ENCODE results near the gene CPSF4L. TPM values are rescaled to one million over a fixed set of nuclear protein-coding genes. Genes with fewer than 3 reads are reported as not detected.
A peak's percentile ranks its signal among the peaks of the same experiment; 100 is the strongest.

CPSF4L gene
- total and polyA plus RNA-seq, 2 of the 13 experiments (the other 11 are each of a cell fraction or from before 2014, with no cell fraction given), result 0.73 to 1.6 TPM

DNA sequence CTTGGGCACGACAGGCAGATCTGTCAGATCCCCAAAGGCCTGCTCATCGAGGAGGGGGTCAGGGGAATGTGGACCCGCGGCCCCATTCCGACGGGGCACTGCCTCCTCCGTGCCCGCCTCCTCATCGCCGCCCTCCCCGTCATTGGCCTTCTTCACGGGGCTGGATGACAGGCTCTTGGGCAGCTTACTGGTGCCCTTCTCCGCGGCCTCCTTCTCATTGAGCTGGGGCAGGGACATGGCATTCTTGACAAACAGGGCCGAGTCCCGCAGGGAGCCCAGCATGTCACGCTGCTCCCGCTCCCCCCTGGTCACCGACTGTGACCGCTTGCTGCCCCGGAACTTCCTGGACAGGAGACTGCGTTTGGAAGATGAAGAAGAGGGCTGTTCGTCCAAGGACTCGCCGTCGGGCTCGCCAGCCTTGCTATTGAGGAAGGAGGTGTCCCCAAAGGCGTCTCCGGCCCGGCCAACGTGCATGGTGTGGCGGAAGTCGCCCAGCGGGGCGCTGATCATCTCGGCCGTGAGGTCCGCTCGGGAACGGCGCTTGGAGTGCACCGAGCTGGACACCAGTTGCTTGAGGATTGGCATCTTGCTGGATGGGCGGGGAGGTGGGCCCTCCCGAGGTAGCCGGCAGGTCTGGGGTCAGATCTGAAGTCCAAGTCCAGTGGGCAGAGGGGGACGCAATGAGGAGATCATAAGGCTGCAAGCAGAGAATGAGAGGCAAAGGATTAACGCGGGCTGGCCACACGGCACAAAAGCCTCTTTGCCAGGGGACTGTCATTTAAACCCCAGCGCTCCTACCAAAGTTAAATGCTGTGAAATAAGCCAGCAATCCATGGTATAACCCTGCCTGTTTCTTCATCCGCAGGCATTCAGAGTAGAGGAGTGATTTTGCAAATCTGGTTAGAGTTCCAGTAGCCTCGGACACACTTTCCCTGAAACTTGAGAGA, 24.5 kb upstream of the CPSF4L start:
- peaks cover 32% of the 10 kb centered on the region for H3K79me2 ChIP-seq (ENCODE audit: insufficient read depth, low read length)
- no peak for ATAC-seq
- no TSS peak for BruUV-seq (replicated peaks)
- no peak overlapping the region for H3K9ac ChIP-seq (ENCODE audit: insufficient read depth, low read depth, low read length)
- no peak overlapping the region for H3K27ac ChIP-seq (ENCODE audit: extremely low read length, insufficient read depth, low read length)
- H3K4me2 ChIP-seq (ENCODE audit: low read depth, low read length), result no peak overlapping the region
- peaks cover 23 to 36% of the 10 kb centered on the region in 2 experiments for H3K36me3 ChIP-seq (replicated peaks in 1 of 2; ENCODE audit: control insufficient read depth in 1 of 2, insufficient read depth in 2 of 2, low read length in 2 of 2)
- H3K4me3 ChIP-seq (replicated peaks in 1 of 3; ENCODE audit: insufficient read depth in 1 of 3, low read depth in 2 of 3, low read length in 3 of 3), result no peak overlapping the region
- H3K27me3 ChIP-seq (ENCODE audit: control insufficient read depth in 1 of 2, insufficient read depth in 2 of 2, low read length in 2 of 2), result no peaks in the 10 kb centered on the region
- 96% methylated on average over 52 of the region's 52 CpGs for WGBS (ENCODE audit: low lambda C conversion rate)
- no peak overlapping the region for H2AFZ ChIP-seq (ENCODE audit: low read length)
- FAIRE-seq, result no peak
- in situ Hi-C loops (cut with HindIII; ENCODE audit: extremely low pct_ligation_motif_present, low pct_unique_long_range_greater_than_20kb), result loop anchor here (25.0 kb wide), 1 partner anchor 1151 kb away; the partner anchor contains the start of gene GPRC5C
- H3K9me3 ChIP-seq (ENCODE audit: low read length), result no peaks in the 10 kb centered on the region
- intact Hi-C loops (cut with micrococcal nuclease; ENCODE audit: unreplicated experiment), result no loop called here
- peaks cover 48% of the 10 kb centered on the region for H3K4me1 ChIP-seq (ENCODE audit: insufficient read depth, low read length)
- no peak for DNase-seq (ENCODE audit: low spot score)
- ChIA-PET POLR2A (interaction anchor here (4.0 kb wide), 1 partner anchor 24 kb away, joined by 45 read pairs; the partner anchor contains the start of gene CPSF4L), CTCF (ENCODE audit: low intra/inter-chr PET ratio, low total read pairs) (no interaction called here)
- peaks cover 24% of the 10 kb centered on the region; the same call in 1 of the 2 replicates for H4K20me1 ChIP-seq (ENCODE audit: insufficient read depth, low read length)
- TF ChIP-seq AGO2 (optimal IDR thresholded peaks at IDR 0.05; ENCODE audit: low read depth, low read length) (peak; percentile 61), ZBTB38 (CRISPR knock-in tag; IDR thresholded peaks at IDR 0.05) (0 out of 2 replicates have a peak, but pooled peaks have one; percentile 19), CCAR2 (optimal IDR thresholded peaks at IDR 0.05; ENCODE audit: low read depth, low read length) (no peak), SUZ12 (IDR thresholded peaks at IDR 0.05; ENCODE audit: low read depth, low read length) (no peak), ZBTB21 (CRISPR knock-in tag; IDR thresholded peaks at IDR 0.05) (no peak), ISX (CRISPR knock-in tag; conservative IDR thresholded peaks at IDR 0.05) (no peak), KMT2A (CRISPR knock-in tag; IDR thresholded peaks at IDR 0.05) (no peak), TOE1 (CRISPR knock-in tag; IDR thresholded peaks at IDR 0.05) (no peak), PHF5A (CRISPR knock-in tag; IDR thresholded peaks at IDR 0.05; ENCODE audit: low read depth, unreplicated experiment) (no peak), ZNF383 (CRISPR knock-in tag; IDR thresholded peaks at IDR 0.05; ENCODE audit: borderline replicate concordance) (no peak), TCF7L2 (IDR thresholded peaks at IDR 0.05; ENCODE audit: low read depth, low read length) (no peak)
- TF ChIP-seq, protein P1, sequence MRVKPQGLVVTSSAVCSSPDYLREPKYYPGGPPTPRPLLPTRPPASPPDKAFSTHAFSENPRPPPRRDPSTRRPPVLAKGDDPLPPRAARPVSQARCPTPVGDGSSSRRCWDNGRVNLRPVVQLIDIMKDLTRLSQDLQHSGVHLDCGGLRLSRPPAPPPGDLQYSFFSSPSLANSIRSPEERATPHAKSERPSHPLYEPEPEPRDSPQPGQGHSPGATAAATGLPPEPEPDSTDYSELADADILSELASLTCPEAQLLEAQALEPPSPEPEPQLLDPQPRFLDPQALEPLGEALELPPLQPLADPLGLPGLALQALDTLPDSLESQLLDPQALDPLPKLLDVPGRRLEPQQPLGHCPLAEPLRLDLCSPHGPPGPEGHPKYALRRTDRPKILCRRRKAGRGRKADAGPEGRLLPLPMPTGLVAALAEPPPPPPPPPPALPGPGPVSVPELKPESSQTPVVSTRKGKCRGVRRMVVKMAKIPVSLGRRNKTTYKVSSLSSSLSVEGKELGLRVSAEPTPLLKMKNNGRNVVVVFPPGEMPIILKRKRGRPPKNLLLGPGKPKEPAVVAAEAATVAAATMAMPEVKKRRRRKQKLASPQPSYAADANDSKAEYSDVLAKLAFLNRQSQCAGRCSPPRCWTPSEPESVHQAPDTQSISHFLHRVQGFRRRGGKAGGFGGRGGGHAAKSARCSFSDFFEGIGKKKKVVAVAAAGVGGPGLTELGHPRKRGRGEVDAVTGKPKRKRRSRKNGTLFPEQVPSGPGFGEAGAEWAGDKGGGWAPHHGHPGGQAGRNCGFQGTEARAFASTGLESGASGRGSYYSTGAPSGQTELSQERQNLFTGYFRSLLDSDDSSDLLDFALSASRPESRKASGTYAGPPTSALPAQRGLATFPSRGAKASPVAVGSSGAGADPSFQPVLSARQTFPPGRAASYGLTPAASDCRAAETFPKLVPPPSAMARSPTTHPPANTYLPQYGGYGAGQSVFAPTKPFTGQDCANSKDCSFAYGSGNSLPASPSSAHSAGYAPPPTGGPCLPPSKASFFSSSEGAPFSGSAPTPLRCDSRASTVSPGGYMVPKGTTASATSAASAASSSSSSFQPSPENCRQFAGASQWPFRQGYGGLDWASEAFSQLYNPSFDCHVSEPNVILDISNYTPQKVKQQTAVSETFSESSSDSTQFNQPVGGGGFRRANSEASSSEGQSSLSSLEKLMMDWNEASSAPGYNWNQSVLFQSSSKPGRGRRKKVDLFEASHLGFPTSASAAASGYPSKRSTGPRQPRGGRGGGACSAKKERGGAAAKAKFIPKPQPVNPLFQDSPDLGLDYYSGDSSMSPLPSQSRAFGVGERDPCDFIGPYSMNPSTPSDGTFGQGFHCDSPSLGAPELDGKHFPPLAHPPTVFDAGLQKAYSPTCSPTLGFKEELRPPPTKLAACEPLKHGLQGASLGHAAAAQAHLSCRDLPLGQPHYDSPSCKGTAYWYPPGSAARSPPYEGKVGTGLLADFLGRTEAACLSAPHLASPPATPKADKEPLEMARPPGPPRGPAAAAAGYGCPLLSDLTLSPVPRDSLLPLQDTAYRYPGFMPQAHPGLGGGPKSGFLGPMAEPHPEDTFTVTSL (CRISPR knock-in tag; IDR thresholded peaks at IDR 0.05; ENCODE audit: borderline replicate concordance), result no peak

All from HepG2 (cell line).